Right cardiac atrium (tissue), 5 donors: Measurements from ENCODE around the gene ZKSCAN5. TPM values are rescaled to one million over a fixed set of nuclear protein-coding genes. Genes with fewer than 3 reads are reported as not detected.
"Not testable (repeated sequence)": the region's sequence is repeated elsewhere in the genome, so short reads cannot be mapped to it uniquely, and the experiment has no call there.

Experiments
- ATAC-seq, 2 donors: fragments of 200-7000 bp; cut with Tn5 transposase; one replicate each; pipeline versions ENCODE4 v1.8.0 to v1.9.1; 2020; ENCODE audit warnings: moderate library complexity in 2 of 2, mild to moderate bottlenecking in 1 of 2
- DNase-seq, 3 donors: peaks; one replicate each; pipeline ENCODE4 v3.0.0-alpha.2; 2020
- H3K27ac ChIP-seq: one replicate; pipeline ENCODE4 v1.5.1; 2013; ENCODE audit warnings: mild to moderate bottlenecking, low read length, control low read depth, moderate library complexity
- H3K27me3 ChIP-seq: one replicate; pipeline ENCODE4 v1.6.1; 2013; ENCODE audit not compliant: control insufficient read depth, insufficient read depth
- H3K4me1 ChIP-seq: one replicate; pipeline ENCODE4 v1.6.1; 2013; ENCODE audit warnings: low read length; ENCODE audit not compliant: control insufficient read depth, insufficient read depth
- H3K4me3 ChIP-seq: one replicate; pipeline ENCODE4 v1.5.1; 2013; ENCODE audit warnings: low read length, control low read depth
- H3K9me3 ChIP-seq: one replicate; pipeline ENCODE4 v1.6.1; 2013; ENCODE audit warnings: low read length; ENCODE audit not compliant: control insufficient read depth
- WGBS: extraction: QIAGEN DNeasy Blood & Tissue Kit; methylation state at CpG from one replicate; pipeline ENCODE4 v1.1.7; 2013; 5-methylcytosine and 5-hydroxymethylcytosine counted together
- intact Hi-C, 4 donors: fragments of 100-400 bp; cut with DNase I; formaldehyde crosslinking; loops; one replicate each; pipeline versions ENCODE4 v1.11.0 to v1.14.0; 2022 to 2023
- polyA plus RNA-seq: library from polyadenylated mRNA; stranded (reverse); fragments of 200-250 nt; gene quantifications from one replicate; pipeline ENCODE4 v1.2.3, GENCODE V29; 2013
- total RNA-seq, 4 donors: library from RNA; stranded (reverse); fragmentation: NEBNext Ultra II Directional; extraction: Animal tissue kit (Norgen Biotek cat#: 25700); gene quantifications; one replicate each; pipeline ENCODE4 v1.2.1, GENCODE V29; 2021
- donor health status: healthy with polysubstance abuse.
- donor health status: DM: no; HTN: yes; CAD: no.
- donor health status: DM: no; HTN: no; CAD: no.
- donor health status: DM: no; HTN: yes; CAD: no; lungs with severe emphysema.
- donor health status: DM: yes; HTN: yes; CAD: no.

ZKSCAN5 gene
- total and polyA plus RNA-seq, 5 donors = 3.0 to 7.1 (median 6.3) TPM

DNA sequence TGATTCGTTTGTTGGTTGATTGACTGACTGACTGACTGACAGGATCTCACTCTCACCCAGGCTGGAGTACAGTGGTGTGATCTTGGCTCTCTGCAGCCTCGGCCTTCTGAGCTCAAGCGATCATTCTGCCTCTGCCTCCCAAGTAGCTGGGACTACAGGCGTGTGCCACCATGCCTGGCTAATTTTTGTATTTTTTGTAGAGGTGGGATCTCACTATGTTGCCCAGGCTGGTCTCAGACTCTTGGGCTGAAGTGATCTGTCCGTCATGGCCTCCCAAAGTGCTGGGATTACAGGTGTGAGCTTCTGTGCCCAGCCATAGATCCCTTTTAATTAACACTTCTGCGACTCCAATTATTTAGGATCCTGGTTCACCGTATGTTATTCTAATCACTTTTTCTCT lies 64.3 kb downstream of the ZKSCAN5 start:
- not testable (repeated sequence) for H3K27me3 ChIP-seq

GRCh38 chr7:99571768-99572167 lies 67.3 kb downstream of the ZKSCAN5 start:
- ATAC-seq = no peak
- 85% methylated on average over 3 of the region's 3 CpGs for WGBS
- Histone ChIP-seq H3K4me1 (no peaks in the 10 kb centered on the region), H3K27me3 (no peaks in the 10 kb centered on the region), H3K27ac (no peak overlapping the region), H3K4me3 (no peak overlapping the region), H3K9me3 (no peaks in the 10 kb centered on the region)
- DNase-seq = no peak
- intact Hi-C loops = no loop called here

More for the DNA sequence above, 64.3 kb downstream of the ZKSCAN5 start:
- H3K4me3 ChIP-seq, H3K27ac ChIP-seq, DNase-seq, H3K9me3 ChIP-seq, H3K4me1 ChIP-seq, ATAC-seq, intact Hi-C loops: not testable (repeated sequence)
- WGBS = 97% methylated on average over 7 of the region's 7 CpGs

GRCh38 chr7:99573257-99573656 lies 68.8 kb downstream of the ZKSCAN5 start:
- H3K27me3 ChIP-seq = no peaks in the 10 kb centered on the region
- intact Hi-C loops = no loop called here
- no peak overlapping the region for H3K27ac ChIP-seq
- DNase-seq (no peak), ATAC-seq (no peak)
- H3K9me3 ChIP-seq = no peaks in the 10 kb centered on the region
- H3K4me1 ChIP-seq = peaks cover 2% of the 10 kb centered on the region
- H3K4me3 ChIP-seq = no peak overlapping the region
- WGBS = 83% methylated on average over 1 of the region's 1 CpG

DNA sequence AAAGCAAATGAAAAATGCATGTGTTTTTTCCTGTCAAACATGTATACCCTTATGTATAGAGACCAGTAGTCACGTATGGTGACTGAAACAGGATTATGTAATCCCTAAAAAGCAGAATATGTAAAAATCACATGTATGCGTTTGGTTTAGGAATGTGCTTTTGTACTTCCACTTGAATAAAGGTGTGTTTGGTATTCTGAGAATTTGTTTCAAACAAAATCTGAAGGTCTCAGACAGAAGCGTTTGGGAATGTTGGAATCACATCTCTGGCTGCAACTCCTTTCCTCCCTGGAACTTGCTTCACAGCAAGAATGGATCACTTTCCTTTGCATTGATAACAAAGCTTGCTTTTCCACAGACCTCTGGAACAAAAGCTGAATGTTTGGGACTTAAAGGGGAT lies 71.8 kb downstream of the ZKSCAN5 start:
- no peak for ATAC-seq
- Histone ChIP-seq H3K9me3 (no peaks in the 10 kb centered on the region), H3K4me1 (peaks cover 2% of the 10 kb centered on the region), H3K27me3 (no peaks in the 10 kb centered on the region), H3K27ac (no peak overlapping the region), H3K4me3 (no peak overlapping the region)
- intact Hi-C loops = no loop called here
- DNase-seq = no peak
- 72% methylated on average over 3 of the region's 3 CpGs for WGBS

GRCh38 chr7:99579281-99579955 lies 75.0 kb downstream of the ZKSCAN5 start:
- no peaks in the 10 kb centered on the region for H3K27me3 ChIP-seq
- H3K27ac ChIP-seq = no peak overlapping the region
- peak overlapping the region; percentile 52 for H3K4me3 ChIP-seq
- no peak for DNase-seq
- ATAC-seq = no peak
- 40% methylated on average over 10 of the region's 10 CpGs for WGBS
- peaks cover 2% of the 10 kb centered on the region for H3K4me1 ChIP-seq
- H3K9me3 ChIP-seq = no peaks in the 10 kb centered on the region
- intact Hi-C loops = no loop called here

GRCh38 chr7:99579956-99580777 lies 75.7 kb downstream of the ZKSCAN5 start:
- ATAC-seq = peak; percentile 72 to 74
- Histone ChIP-seq H3K9me3 (no peaks in the 10 kb centered on the region), H3K27ac (no peak overlapping the region), H3K27me3 (no peaks in the 10 kb centered on the region), H3K4me3 (peak overlapping the region; percentile 52), H3K4me1 (peaks cover 2% of the 10 kb centered on the region)
- intact Hi-C loops = no loop called here
- 1% methylated on average over 54 of the region's 54 CpGs for WGBS
- DNase-seq = peak in 2 of 3 donors; percentile 68 to 75

- peak overlapping the region; percentile 52 for H3K4me3 ChIP-seq
- H3K27ac ChIP-seq, DNase-seq, H3K27me3 ChIP-seq, ATAC-seq, H3K4me1 ChIP-seq, H3K9me3 ChIP-seq, intact Hi-C loops: not testable (repeated sequence)
- WGBS = 55% methylated on average over 4 of the region's 4 CpGs
Observed at GRCh38 chr7:99580778-99581332, 76.4 kb downstream of the ZKSCAN5 start.

Other genes starting within 250 kb of the ZKSCAN5 start
- not detected for gene MYH16, start 231.8 kb upstream of the ZKSCAN5 start, total RNA-seq
- gene MYH16, start 231.8 kb upstream of the ZKSCAN5 start, polyA plus RNA-seq = not detected
- gene ARPC1A, start 178.8 kb upstream of the ZKSCAN5 start, total RNA-seq = 100 to 1,000 TPM; 106 to 126 (median 121) TPM
- gene ARPC1A, start 178.8 kb upstream of the ZKSCAN5 start, polyA plus RNA-seq = 148 TPM
- 10 to 100 TPM; 35.5 to 65.1 (median 56.6) TPM for gene ARPC1B, start 129.9 kb upstream of the ZKSCAN5 start, total RNA-seq
- gene ARPC1B, start 129.9 kb upstream of the ZKSCAN5 start, polyA plus RNA-seq = 52.9 TPM
- gene PDAP1, start 96.1 kb upstream of the ZKSCAN5 start, total RNA-seq = 10 to 100 TPM; 85.9 to 95.9 (median 90.1) TPM
- 167 TPM for gene PDAP1, start 96.1 kb upstream of the ZKSCAN5 start, polyA plus RNA-seq
- gene BUD31, start 95.7 kb upstream of the ZKSCAN5 start, total RNA-seq = 10 to 100 TPM; 37.8 to 53.6 (median 44.0) TPM
- 65.1 TPM for gene BUD31, start 95.7 kb upstream of the ZKSCAN5 start, polyA plus RNA-seq
- gene PTCD1, start 65.9 kb upstream of the ZKSCAN5 start, total RNA-seq = 1 to 10 TPM; 3.1 to 4.4 (median 3.2) TPM
- 3.0 TPM for gene PTCD1, start 65.9 kb upstream of the ZKSCAN5 start, polyA plus RNA-seq
- gene CPSF4, start 65.7 kb upstream of the ZKSCAN5 start, total RNA-seq = 10 to 100 TPM; 17.3 to 21.9 (median 18.8) TPM
- 16.2 TPM for gene CPSF4, start 65.7 kb upstream of the ZKSCAN5 start, polyA plus RNA-seq
- 100 to 1,000 TPM; 525 to 746 (median 627) TPM for gene ATP5MF, start 38.5 kb upstream of the ZKSCAN5 start, total RNA-seq
- gene ATP5MF, start 38.5 kb upstream of the ZKSCAN5 start, polyA plus RNA-seq = 3,968 TPM
- 1 to 10 TPM; 3.5 to 6.4 (median 3.8) TPM for gene ZNF789, start 31.8 kb upstream of the ZKSCAN5 start, total RNA-seq
- 2.9 TPM for gene ZNF789, start 31.8 kb upstream of the ZKSCAN5 start, polyA plus RNA-seq
- 10 to 100 TPM; 17.1 to 20.5 (median 19.7) TPM for gene ZNF394, start 4.4 kb upstream of the ZKSCAN5 start, total RNA-seq
- gene ZNF394, start 4.4 kb upstream of the ZKSCAN5 start, polyA plus RNA-seq = 16.7 TPM
- gene FAM200A, start 47.5 kb downstream of the ZKSCAN5 start, total RNA-seq = 1 to 10 TPM; 4.7 to 6.1 (median 5.5) TPM
- 6.7 TPM for gene FAM200A, start 47.5 kb downstream of the ZKSCAN5 start, polyA plus RNA-seq
- 10 to 100 TPM; 37.8 to 45.5 (median 39.8) TPM for gene ZNF655, start 54.0 kb downstream of the ZKSCAN5 start, total RNA-seq
- gene ZNF655, start 54.0 kb downstream of the ZKSCAN5 start, polyA plus RNA-seq = 31.5 TPM
- gene TMEM225B, start 93.6 kb downstream of the ZKSCAN5 start, total RNA-seq = under 1 TPM; 0.21 to 0.40 (median 0.37) TPM
- gene TMEM225B, start 93.6 kb downstream of the ZKSCAN5 start, polyA plus RNA-seq = 0.41 TPM
- 1 to 10 TPM; 8.1 to 9.6 (median 8.6) TPM for gene ZSCAN25, start 112.3 kb downstream of the ZKSCAN5 start, total RNA-seq
- 3.8 TPM for gene ZSCAN25, start 112.3 kb downstream of the ZKSCAN5 start, polyA plus RNA-seq
- gene CYP3A5, start 175.3 kb downstream of the ZKSCAN5 start, total RNA-seq = under 1 TPM in 1 of 4 donors, not detected in 3; 0.84 TPM
- gene CYP3A5, start 175.3 kb downstream of the ZKSCAN5 start, polyA plus RNA-seq = 0.09 TPM
- gene CYP3A7, start 230.5 kb downstream of the ZKSCAN5 start, total RNA-seq = not detected
- not detected for gene CYP3A7, start 230.5 kb downstream of the ZKSCAN5 start, polyA plus RNA-seq